ENCODE measurements around the gene EDN2. TPM values are rescaled to one million over a fixed set of nuclear protein-coding genes. Genes with fewer than 3 reads are reported as not detected.

The EDN2 gene
- total and polyA plus RNA-seq, 11 donors: 0.23 to 3.5 (median 1.9) TPM; not detected in 4

GRCh38 chr1:41507110-41507720, 22.7 kb upstream of the EDN2 start:
- Histone ChIP-seq H3K36me3 (peaks cover 0 to 5% (median 0%) of the 10 kb centered on the region in 9 donors), H3K9me3 (no peaks in the 10 kb centered on the region), H3K27me3 (no peaks in the 10 kb centered on the region), H3K4me3 (no peak overlapping the region), H3K4me1 (peaks cover 0 to 22% (median 3%) of the 10 kb centered on the region in 12 donors), H3K27ac (no peak overlapping the region)
- intact Hi-C loops (cut with DNase I): no loop called here
- no peak for TF ChIP-seq POLR2A (IDR thresholded peaks at IDR 0.05)
- no peak for TF ChIP-seq CTCF (IDR thresholded peaks at IDR 0.05)
- no peak for ATAC-seq
- WGBS, 4 donors: 72 to 81% (median 79%) methylated on average over 13 of the region's 13 CpGs
- no peak for DNase-seq

DNA sequence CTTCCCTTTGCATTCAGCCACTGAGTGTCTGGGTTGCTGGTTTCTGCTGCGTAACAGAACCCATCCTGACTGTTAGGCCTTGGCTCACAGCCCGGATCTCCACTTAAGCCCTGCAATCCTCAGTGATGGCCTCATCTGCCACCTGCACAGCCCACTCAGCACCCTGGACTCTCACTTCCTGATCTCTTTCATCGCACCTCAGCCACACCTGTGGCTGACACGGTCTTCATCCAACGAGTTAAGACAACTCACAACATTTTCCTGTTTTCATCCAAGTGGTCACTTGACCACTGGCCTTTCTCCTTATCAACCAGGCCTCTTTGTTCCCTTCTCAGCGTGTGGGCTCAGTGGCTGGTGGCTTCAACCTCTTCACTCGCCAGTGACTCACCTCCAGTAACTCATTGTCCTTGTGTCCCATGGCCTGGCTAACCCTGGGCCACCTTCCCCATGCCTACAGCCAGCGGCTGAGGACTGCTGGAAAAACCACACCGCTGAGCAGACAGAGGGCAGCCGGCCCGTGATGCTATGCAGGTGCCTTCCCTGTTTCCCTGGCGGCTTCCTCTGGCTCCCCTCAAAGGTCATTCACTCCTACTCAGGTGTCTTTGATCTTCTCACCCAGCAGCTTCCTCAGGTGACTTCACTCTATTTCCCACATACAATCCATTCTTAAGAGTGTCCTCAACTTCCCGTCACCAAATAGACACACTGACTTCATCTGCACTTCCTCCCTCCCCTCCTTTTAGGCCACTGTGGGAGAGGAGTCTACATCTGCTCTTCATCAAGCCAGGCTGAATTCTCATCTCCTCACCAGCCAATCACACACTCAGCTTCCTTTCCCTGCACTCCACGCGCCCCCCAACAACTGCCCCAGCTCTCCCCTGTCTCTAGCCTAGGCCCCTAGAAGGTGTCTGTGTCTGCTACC, 19.9 kb upstream of the EDN2 start:
- H3K4me3 ChIP-seq: no peak overlapping the region
- H3K9me3 ChIP-seq: no peaks in the 10 kb centered on the region
- ATAC-seq (no peak), DNase-seq (peak in 1 of 5 donors; percentile 57)
- H3K27me3 ChIP-seq: no peaks in the 10 kb centered on the region
- 59 to 64% (median 63%) methylated on average over 14 to 15 of the region's 15 CpGs for WGBS, 4 donors
- intact Hi-C loops (cut with DNase I): no loop called here
- TF ChIP-seq POLR2A (IDR thresholded peaks at IDR 0.05) (no peak), CTCF (IDR thresholded peaks at IDR 0.05) (no peak)
- H3K36me3 ChIP-seq: no peaks in the 10 kb centered on the region
- peaks cover 0 to 44% (median 15%) of the 10 kb centered on the region in 12 donors for H3K4me1 ChIP-seq
- peak overlapping the region in 1 of 12 donors; percentile 91 for H3K27ac ChIP-seq

DNA sequence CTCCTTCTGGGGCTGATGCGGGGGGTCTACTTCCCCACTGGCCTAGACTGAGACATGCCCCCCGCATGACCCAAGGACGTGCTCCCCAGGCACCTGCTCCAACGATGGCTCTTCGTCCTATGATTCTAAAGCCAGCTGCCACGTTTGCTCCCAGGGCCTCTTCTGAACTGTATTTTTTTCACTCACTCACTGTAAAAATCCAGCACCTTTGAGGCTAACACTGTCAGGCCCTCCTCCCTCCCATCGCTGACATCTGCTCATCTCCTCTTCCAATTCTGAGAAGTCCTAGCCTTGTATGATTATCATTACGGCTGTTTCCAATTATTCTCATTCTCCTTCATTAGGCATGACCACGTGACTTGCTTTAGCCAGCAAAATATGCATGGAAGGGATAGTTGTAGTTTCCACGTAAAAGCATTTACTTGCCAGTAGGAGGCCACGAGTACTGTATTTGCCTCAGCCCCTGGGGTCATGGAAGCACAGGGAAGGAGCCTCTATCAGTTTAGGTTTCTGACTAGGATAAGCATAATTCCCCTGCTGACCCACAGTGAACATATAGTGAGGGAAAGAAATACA, 19.1 kb upstream of the EDN2 start:
- Histone ChIP-seq H3K27me3 (no peaks in the 10 kb centered on the region), H3K4me3 (no peak overlapping the region), H3K27ac (peak overlapping the region in 4 of 12 donors; percentile 15 to 91 (median 36)), H3K36me3 (no peaks in the 10 kb centered on the region), H3K9me3 (no peaks in the 10 kb centered on the region), H3K4me1 (peaks cover 0 to 52% (median 21%) of the 10 kb centered on the region in 12 donors)
- DNase-seq: no peak
- ATAC-seq: no peak
- TF ChIP-seq POLR2A (IDR thresholded peaks at IDR 0.05) (no peak), CTCF (IDR thresholded peaks at IDR 0.05) (no peak)
- intact Hi-C loops (cut with DNase I): no loop called here
- WGBS, 4 donors: 92 to 95% (median 92%) methylated on average over 11 of the region's 11 CpGs

- H3K36me3 ChIP-seq: no peaks in the 10 kb centered on the region
- H3K9me3 ChIP-seq: no peaks in the 10 kb centered on the region
- DNase-seq (peak in 2 of 5 donors; percentile 59 to 64), ATAC-seq (peak; percentile 1 to 24 (median 2))
- peak overlapping the region in 6 of 12 donors; percentile 15 to 91 (median 37) for H3K27ac ChIP-seq
- TF ChIP-seq CTCF (IDR thresholded peaks at IDR 0.05) (no peak), POLR2A (IDR thresholded peaks at IDR 0.05) (no peak)
- no peak overlapping the region for H3K4me3 ChIP-seq
- intact Hi-C loops (cut with DNase I): no loop called here
- H3K27me3 ChIP-seq: no peaks in the 10 kb centered on the region
- peaks cover 0 to 59% (median 24%) of the 10 kb centered on the region in 12 donors for H3K4me1 ChIP-seq
- 44 to 65% (median 57%) methylated on average over 4 to 5 of the region's 5 CpGs for WGBS, 4 donors
These were observed 18.4 kb upstream of the EDN2 start for GRCh38 chr1:41502912-41503311.
